Suppressor macrophage treated with lipopolysaccharide for 1 hour (primary cell): ENCODE measurements around the gene MT2A.
"Not testable (repeated sequence)": the region's sequence is repeated elsewhere in the genome, so short reads cannot be mapped to it uniquely, and the experiment has no call there.

Experiments
- DNase-seq, 3 donors: peaks; one replicate each; pipeline ENCODE4 v3.0.0-alpha.2; 2020 to 2022

MT2A gene

GRCh38 chr16:56608043-56608875 is at the start of gene MT2A:
Gene MT2A, plus strand, starts transcription at chr16:56608584. Its CDS starts 72 bp downstream, at chr16:56608656.
- DNase-seq = peak; percentile 98 to 99 (median 99)

GRCh38 chr16:56559109-56559508 is 49.3 kb upstream of the MT2A start:
- DNase-seq = no peak

GRCh38 chr16:56560447-56560846 is 47.9 kb upstream of the MT2A start:
- DNase-seq = no peak

GRCh38 chr16:56561126-56561525 is 47.3 kb upstream of the MT2A start:
- DNase-seq = no peak

DNA sequence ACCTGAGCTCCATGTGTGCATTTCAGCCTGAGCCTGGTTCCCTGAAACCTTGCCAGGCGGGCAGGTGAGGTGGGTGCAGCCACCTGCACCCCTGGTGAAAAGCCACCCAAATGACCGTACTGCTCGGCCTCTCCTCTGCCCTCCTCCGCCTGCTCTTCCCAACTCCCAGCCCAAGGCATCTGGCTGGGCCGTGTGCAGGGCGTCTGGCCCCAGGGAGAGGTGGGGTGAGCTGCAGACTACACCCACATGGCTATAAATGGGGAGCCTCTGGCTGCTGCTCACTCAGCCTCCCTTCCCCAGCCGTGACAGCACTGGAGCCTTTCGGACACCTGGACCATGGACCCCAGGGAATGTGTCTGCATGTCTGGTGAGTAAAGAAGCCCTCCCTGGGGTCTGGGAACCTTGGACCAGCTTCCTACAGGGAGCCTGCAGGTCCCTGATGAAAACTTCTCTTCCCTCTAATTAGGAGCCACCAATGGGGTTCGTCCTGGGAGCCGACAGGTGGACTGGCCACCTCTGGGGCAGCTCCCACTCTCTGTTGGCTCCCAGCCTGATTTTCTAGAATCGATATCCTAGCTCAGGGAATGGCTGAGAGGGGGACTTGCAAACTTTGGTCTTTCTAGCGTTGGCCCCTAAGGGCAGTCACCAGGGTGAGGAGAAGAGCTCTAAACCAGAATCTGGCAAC is 43.4 kb upstream of the MT2A start, which contains the start of gene MT4:
Gene MT4, plus strand, starts transcription at position 281 of the 685 bp plus-strand sequence. Its CDS starts 56 bp downstream, at position 337.
- no peak for DNase-seq

DNA sequence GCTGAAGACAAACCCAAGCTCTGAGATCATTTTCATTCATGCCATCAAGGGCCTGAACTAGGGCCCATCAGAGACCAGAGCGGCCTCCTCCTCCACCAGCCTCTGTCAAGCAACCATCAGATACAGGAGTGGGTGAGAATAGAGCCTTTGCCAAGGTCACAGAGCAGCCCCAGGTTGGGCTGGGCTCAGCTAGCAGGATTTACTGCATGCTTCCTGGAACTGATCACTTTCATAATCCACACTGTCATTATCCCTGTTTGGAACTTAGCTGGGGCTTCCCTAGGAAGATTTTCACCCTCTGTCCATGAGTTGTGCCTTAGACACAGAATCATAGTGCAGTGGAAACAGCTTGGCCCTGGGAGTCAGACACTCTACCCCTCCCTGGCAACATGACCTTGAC is 38.4 kb upstream of the MT2A start:
- DNase-seq = no peak

GRCh38 chr16:56571525-56571924 is 36.9 kb upstream of the MT2A start:
- no peak for DNase-seq

- no peak for DNase-seq
Observed at GRCh38 chr16:56574625-56575024, 33.8 kb upstream of the MT2A start.

- DNase-seq = peak; percentile 75 to 87 (median 79)
Observed at GRCh38 chr16:56576585-56577299, 31.6 kb upstream of the MT2A start.

GRCh38 chr16:56577300-56577625 is 31.1 kb upstream of the MT2A start:
- no peak for DNase-seq

DNA sequence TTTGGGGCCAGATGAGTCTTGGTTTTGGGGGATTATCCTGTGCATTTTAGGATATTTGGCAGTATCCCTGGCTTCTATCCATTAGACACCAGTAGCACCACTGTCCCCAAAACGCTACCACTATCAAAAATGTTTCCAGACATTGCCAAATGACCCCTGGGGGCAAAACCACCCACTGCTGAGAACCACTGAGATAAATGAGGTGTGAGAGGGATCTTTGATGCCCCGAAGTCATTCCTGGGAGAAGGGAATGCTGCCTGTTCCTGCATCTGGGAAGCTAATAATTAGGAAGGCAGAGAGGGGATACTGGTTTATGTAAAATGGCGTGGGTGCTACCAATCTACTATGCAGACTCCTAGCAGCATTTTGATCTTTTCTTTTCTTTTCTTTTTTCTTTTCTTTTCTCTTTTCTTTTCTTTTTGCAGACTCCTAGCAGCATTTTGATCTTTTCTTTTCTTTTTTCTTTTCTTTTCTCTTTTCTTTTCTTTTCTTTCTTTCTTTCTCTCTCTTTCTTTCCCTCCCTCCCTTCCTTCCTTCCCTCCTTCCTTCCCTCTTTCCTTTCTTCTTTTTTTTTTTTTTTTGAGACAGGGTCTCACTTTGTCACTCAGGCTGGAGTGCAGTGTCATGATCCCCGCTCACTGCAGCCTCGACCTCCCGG is 27.9 kb upstream of the MT2A start:
- no peak for DNase-seq

DNA sequence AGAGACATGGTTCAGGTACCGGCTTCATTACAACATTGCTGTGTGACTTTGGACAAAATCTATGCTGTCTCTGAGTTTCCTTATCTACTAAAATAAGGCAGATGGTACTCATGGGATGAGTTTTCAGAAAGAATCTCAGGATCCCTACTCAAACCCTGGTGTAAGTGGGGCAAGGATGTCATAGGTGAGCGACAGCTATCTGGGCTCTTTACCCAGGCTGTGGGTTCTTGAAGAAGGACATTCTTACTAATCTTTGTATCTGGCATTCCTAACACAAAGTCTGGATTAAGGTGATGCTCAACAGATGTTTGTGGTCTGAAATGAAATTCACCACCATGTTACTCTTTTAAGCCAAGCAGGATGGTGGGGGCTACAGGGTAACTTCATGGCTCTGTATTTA is 25.5 kb upstream of the MT2A start:
- DNase-seq = not testable (repeated sequence)

- no peak for DNase-seq
Observed at GRCh38 chr16:56583351-56584168, 24.8 kb upstream of the MT2A start.

- DNase-seq = no peak
Observed at GRCh38 chr16:56584276-56584675, 24.1 kb upstream of the MT2A start.

- DNase-seq = no peak
Observed at GRCh38 chr16:56588781-56589140, 19.6 kb upstream of the MT2A start.

DNA sequence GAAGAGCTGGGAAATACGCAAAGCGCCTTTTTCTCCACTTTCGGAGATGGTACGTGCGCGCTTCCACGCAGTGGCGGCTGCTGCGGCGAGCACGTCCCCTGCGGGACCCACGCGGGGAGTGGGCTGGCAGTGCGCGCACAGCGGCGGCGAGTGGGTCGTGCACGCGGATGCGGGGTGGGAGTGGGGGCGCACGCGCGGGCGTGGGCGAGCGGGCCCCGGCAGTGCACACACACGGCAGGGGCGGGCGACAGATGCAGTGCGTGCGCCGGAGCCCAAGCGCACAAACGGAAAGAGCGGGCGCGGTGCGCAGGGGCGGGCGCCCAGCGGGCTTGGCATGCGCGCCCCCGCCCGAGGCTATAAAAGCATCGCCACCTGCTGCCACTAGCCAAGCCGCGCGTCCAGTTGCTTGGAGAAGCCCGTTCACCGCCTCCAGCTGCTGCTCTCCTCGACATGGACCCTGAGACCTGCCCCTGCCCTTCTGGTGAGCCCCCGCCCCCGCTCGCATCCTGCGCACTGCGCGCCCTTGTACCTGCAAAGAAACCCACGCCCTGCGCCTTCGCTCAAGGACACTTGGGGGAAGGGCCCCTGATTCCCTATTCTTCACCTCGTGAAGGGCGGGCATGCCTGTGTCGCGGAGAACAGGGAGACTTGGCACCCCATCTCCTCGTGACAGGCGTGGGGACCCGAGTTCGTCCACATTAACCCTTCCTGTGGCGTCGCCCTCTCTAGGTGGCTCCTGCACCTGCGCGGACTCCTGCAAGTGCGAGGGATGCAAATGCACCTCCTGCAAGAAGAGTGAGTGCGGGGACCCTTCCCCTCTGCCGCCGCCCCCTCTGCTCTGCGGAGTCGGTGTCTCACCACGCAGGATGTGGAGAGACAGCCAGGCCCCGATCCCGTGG is 19.0 kb upstream of the MT2A start, which contains the start of gene MT3:
Gene MT3, plus strand, starts transcription at position 388 of the 899 bp plus-strand sequence. Its CDS starts 63 bp downstream, at position 451.
- DNase-seq = peak in 1 of 3 donors; percentile 40

DNA sequence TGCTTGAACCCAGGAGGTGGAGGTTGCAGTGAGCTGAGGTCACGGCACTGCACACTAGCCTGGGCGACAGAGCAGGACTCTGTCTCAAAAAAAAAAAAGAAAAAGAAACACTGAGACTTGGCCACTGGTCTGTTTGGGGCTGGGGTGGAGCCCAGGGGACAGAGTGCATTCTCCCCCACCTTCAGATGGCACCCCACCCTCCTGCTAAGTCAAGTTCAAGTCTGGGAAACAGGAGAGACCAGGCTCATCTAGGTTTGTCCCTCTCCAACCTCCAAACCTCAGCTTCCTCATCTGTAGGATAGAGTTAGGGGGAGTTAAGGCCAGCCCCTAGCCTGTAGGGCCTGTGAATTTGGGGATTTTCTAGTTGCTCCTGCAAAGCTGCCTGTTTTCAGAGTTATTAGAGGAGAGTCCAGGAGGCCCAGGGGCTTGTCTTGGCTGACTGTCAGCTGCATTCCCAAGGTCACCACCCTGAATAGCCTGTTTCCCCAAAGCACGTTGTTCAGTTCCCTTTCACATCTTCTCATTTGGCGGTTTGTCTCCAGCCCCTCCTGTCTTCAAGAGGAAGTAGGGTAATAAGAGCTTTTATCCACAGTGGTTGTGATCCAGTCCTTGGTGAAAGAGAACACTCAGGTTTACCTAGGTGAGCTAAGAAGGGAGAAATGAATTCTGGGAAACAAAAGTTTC is 16.9 kb upstream of the MT2A start:
- peak; percentile 40 to 47 (median 40) for DNase-seq

GRCh38 chr16:56593573-56594291 is 14.7 kb upstream of the MT2A start:
- no peak for DNase-seq

DNA sequence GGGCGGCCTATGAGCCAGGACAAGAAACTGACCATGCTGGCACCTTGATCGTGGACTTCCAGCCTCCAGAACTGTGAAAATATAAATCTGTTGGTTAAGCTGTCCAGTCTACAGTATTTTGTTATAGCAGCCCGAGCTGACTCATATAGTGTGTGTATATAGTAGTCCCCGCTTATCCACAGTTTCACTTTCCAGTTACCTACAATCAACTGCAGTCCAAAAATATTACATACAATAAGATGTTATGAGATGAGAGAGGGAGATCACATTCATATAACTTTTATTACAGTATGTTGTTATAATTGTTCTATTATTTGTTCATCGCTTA is 14.1 kb upstream of the MT2A start:
- no peak for DNase-seq
